ENCODE results near the gene SKIC8. TPM values are rescaled to one million over a fixed set of nuclear protein-coding genes. Genes with fewer than 3 reads are reported as not detected.

Gene SKIC8
- total and polyA plus RNA-seq, 2 experiments from 2014 or later, result 60.6 to 70.2 TPM

- no peaks in the 10 kb centered on the region for H3K27me3 ChIP-seq
- no peaks in the 10 kb centered on the region for H3K79me2 ChIP-seq
- no peak overlapping the region for H3K4me2 ChIP-seq
- H3K27ac ChIP-seq, result no peak overlapping the region
- TF ChIP-seq EZH2phosphoT487 (IDR thresholded peaks at IDR 0.05; ENCODE audit: low read depth, severe bottlenecking, unreplicated experiment) (no peak), CTCF (IDR thresholded peaks at IDR 0.05; ENCODE audit: poor library complexity) (no peak), EZH2 (IDR thresholded peaks at IDR 0.05; ENCODE audit: borderline replicate concordance) (no peak)
- DNase-seq (ENCODE audit: low spot score), result no peak
- H2AFZ ChIP-seq, result no peak overlapping the region
- whole genome bisulfite sequencing (ENCODE audit: low lambda C conversion rate, missing lambda C conversion rate), result 96% methylated on average over 3 of the region's 3 CpGs
- H4K20me1 ChIP-seq (ENCODE audit: insufficient read depth, poor library complexity, severe bottlenecking), result no peaks in the 10 kb centered on the region
- H3K4me3 ChIP-seq, result no peak overlapping the region
- H3K9me3 ChIP-seq (ENCODE audit: low read depth), result no peaks in the 10 kb centered on the region
- H3K9me2 ChIP-seq (replicated peaks; ENCODE audit: insufficient read depth), result no peaks in the 10 kb centered on the region
- H3K36me3 ChIP-seq (replicated peaks; ENCODE audit: insufficient read depth, low read depth), result no peaks in the 10 kb centered on the region
- H3K4me1 ChIP-seq (ENCODE audit: insufficient read depth), result no peaks in the 10 kb centered on the region
Measured at GRCh38 chr15:78272776-78273175, 26.6 kb downstream of the SKIC8 start.

GRCh38 chr15:78272316-78272715, 27.1 kb downstream of the SKIC8 start:
- H3K36me3 ChIP-seq (replicated peaks; ENCODE audit: insufficient read depth, low read depth), result no peaks in the 10 kb centered on the region
- WGBS (ENCODE audit: low lambda C conversion rate, missing lambda C conversion rate), result 76% methylated on average over 2 of the region's 2 CpGs
- no peak overlapping the region for H3K4me3 ChIP-seq
- no peaks in the 10 kb centered on the region for H3K9me2 ChIP-seq (replicated peaks; ENCODE audit: insufficient read depth)
- H2AFZ ChIP-seq, result no peak overlapping the region
- no peak overlapping the region for H3K4me2 ChIP-seq
- TF ChIP-seq EZH2 (IDR thresholded peaks at IDR 0.05; ENCODE audit: borderline replicate concordance) (no peak), EZH2phosphoT487 (IDR thresholded peaks at IDR 0.05; ENCODE audit: low read depth, severe bottlenecking, unreplicated experiment) (no peak), CTCF (IDR thresholded peaks at IDR 0.05; ENCODE audit: poor library complexity) (no peak)
- H4K20me1 ChIP-seq (ENCODE audit: insufficient read depth, poor library complexity, severe bottlenecking), result no peaks in the 10 kb centered on the region
- no peaks in the 10 kb centered on the region for H3K27me3 ChIP-seq
- DNase-seq (ENCODE audit: low spot score), result no peak
- H3K27ac ChIP-seq, result no peak overlapping the region
- H3K79me2 ChIP-seq, result no peaks in the 10 kb centered on the region
- no peaks in the 10 kb centered on the region for H3K9me3 ChIP-seq (ENCODE audit: low read depth)
- H3K4me1 ChIP-seq (ENCODE audit: insufficient read depth), result no peaks in the 10 kb centered on the region

DNA sequence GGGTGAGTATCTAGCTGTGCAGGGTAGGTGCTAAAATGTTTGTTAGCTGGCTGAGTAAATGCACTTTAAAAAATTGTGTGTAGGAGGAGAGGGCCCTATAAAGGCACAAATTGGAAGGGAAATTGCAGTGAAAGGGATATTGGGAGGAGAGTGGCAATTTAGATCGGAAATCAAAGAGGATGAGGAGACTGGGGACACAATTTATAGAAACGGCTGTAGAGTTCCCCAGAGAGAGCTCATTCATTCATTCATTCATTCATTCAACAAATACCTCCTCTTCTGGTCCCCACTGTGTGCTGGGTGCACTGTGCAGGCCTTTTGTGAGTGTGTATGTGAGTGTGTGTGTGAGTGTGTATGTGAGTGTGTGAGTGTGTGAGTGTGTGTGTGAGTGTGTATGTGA, 32.6 kb downstream of the SKIC8 start:
- Histone ChIP-seq H4K20me1 (ENCODE audit: insufficient read depth, poor library complexity, severe bottlenecking) (no peaks in the 10 kb centered on the region), H3K79me2 (no peaks in the 10 kb centered on the region), H3K36me3 (replicated peaks; ENCODE audit: insufficient read depth, low read depth) (no peaks in the 10 kb centered on the region), H3K4me2 (no peak overlapping the region), H3K27ac (no peak overlapping the region), H3K9me3 (ENCODE audit: low read depth) (no peaks in the 10 kb centered on the region), H3K4me3 (no peak overlapping the region), H2AFZ (no peak overlapping the region), H3K4me1 (ENCODE audit: insufficient read depth) (no peaks in the 10 kb centered on the region), H3K27me3 (no peaks in the 10 kb centered on the region), H3K9me2 (replicated peaks; ENCODE audit: insufficient read depth) (no peaks in the 10 kb centered on the region)
- TF ChIP-seq EZH2phosphoT487 (IDR thresholded peaks at IDR 0.05; ENCODE audit: low read depth, severe bottlenecking, unreplicated experiment) (no peak), EZH2 (IDR thresholded peaks at IDR 0.05; ENCODE audit: borderline replicate concordance) (no peak), CTCF (IDR thresholded peaks at IDR 0.05; ENCODE audit: poor library complexity) (no peak)
- DNase-seq (ENCODE audit: low spot score), result no peak
- WGBS (ENCODE audit: low lambda C conversion rate, missing lambda C conversion rate), result 81% methylated on average over 2 of the region's 2 CpGs

DNA sequence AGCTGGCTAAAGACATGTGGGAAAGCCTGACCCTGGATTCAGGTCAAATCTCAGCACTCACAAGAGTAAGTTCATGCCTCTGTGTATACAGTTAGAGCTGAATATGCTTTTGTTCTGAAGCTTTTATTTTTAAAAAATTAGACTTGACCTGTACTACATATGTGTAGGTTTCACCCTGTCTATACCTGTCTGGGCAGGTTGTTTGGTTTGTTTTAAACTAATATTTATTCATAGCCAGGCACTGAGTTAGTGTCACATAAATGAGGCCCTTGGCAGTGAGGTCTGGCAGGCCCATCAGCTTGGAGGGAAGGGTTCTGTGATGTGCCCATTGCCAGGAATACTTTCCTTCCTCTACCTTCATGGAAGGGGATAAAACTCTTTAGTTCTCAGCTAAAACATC, 33.2 kb downstream of the SKIC8 start:
- Histone ChIP-seq H3K27me3 (no peaks in the 10 kb centered on the region), H3K9me3 (ENCODE audit: low read depth) (no peaks in the 10 kb centered on the region), H3K4me1 (ENCODE audit: insufficient read depth) (no peaks in the 10 kb centered on the region), H3K36me3 (replicated peaks; ENCODE audit: insufficient read depth, low read depth) (no peaks in the 10 kb centered on the region), H3K4me3 (no peak overlapping the region), H3K27ac (no peak overlapping the region), H3K9me2 (replicated peaks; ENCODE audit: insufficient read depth) (no peaks in the 10 kb centered on the region), H3K4me2 (no peak overlapping the region), H4K20me1 (ENCODE audit: insufficient read depth, poor library complexity, severe bottlenecking) (no peaks in the 10 kb centered on the region), H3K79me2 (no peaks in the 10 kb centered on the region), H2AFZ (no peak overlapping the region)
- no peak for DNase-seq (ENCODE audit: low spot score)
- TF ChIP-seq CTCF (IDR thresholded peaks at IDR 0.05; ENCODE audit: poor library complexity) (no peak), EZH2 (IDR thresholded peaks at IDR 0.05; ENCODE audit: borderline replicate concordance) (no peak), EZH2phosphoT487 (IDR thresholded peaks at IDR 0.05; ENCODE audit: low read depth, severe bottlenecking, unreplicated experiment) (no peak)

Data from hepatocyte (in vitro differentiated cells).